Measurements from ENCODE around the gene WWOX. TPM values are rescaled to one million over a fixed set of nuclear protein-coding genes. Genes with fewer than 3 reads are reported as not detected.

The WWOX gene
- total RNA-seq, 1 donor from 2014 or later = 28.2 TPM

DNA sequence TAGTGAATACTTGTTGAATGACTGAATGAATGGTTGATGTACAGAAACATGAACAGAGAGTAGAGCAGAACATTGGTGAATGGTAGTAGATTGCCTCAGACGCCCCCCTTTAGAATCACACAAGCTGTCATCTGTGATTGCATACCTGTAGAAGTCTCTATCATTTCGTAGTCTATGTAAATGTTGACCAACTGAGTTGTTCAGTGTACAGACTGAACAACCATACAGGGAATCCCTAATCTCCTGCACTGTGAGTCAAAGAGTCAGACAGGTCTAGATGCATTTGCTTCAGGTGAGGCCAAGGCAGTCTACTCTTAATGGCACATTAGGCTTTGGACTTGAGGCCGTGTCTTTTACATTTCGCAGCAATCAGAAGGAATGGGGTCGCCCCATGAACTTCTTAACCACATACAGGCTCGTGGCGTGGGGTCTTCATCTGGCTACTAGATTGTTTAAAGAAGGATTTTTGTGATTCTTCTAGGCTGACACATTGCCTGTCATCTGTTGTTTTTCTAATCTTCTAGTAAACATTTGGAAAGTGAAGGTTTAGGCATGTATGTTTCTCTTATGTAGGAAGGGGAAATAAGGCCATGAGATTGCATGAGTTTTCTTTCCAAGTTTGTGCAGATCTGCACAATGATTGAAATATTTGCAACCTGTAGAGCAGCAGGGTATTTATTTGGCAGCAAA is 157.4 kb downstream of the WWOX start:
- no peak for TF ChIP-seq CTCF (conservative IDR thresholded peaks at IDR 0.05)
- H3K27me3 Mint-ChIP-seq = peaks cover 11% of the 10 kb centered on the region
- H3K36me3 Mint-ChIP-seq = no peaks in the 10 kb centered on the region
- no peak for DNase-seq (ENCODE audit: extremely low spot score, unreplicated experiment)
- H3K4me1 Mint-ChIP-seq (ENCODE audit: unreplicated experiment) = peaks cover 23% of the 10 kb centered on the region
- H3K4me3 Mint-ChIP-seq = no peak overlapping the region
- no peaks in the 10 kb centered on the region for H3K9me3 Mint-ChIP-seq
- no peak overlapping the region for H3K27ac Mint-ChIP-seq

DNA sequence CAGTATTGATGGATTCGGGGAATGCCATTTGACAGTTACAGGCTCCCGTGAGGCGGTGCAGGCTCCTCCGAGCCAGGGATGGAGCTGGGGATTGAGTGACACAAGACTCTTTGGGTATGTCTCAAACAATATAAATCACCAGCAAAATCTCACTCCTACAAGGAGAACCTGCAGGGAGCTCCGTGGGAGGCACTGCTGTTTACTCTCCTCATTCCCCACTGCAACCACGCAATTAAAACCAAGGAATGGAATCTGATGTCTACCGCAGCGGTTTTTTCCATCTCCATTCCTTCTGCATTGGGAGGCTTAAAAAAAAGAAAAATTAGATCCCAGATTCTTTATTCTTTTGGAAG is 157.9 kb downstream of the WWOX start:
- peaks cover 23% of the 10 kb centered on the region for H3K4me1 Mint-ChIP-seq (ENCODE audit: unreplicated experiment)
- no peak overlapping the region for H3K4me3 Mint-ChIP-seq
- H3K36me3 Mint-ChIP-seq = no peaks in the 10 kb centered on the region
- no peak for TF ChIP-seq CTCF (conservative IDR thresholded peaks at IDR 0.05)
- peaks cover 9% of the 10 kb centered on the region for H3K27me3 Mint-ChIP-seq
- H3K9me3 Mint-ChIP-seq = no peaks in the 10 kb centered on the region
- no peak for DNase-seq (ENCODE audit: extremely low spot score, unreplicated experiment)
- no peak overlapping the region for H3K27ac Mint-ChIP-seq

DNA sequence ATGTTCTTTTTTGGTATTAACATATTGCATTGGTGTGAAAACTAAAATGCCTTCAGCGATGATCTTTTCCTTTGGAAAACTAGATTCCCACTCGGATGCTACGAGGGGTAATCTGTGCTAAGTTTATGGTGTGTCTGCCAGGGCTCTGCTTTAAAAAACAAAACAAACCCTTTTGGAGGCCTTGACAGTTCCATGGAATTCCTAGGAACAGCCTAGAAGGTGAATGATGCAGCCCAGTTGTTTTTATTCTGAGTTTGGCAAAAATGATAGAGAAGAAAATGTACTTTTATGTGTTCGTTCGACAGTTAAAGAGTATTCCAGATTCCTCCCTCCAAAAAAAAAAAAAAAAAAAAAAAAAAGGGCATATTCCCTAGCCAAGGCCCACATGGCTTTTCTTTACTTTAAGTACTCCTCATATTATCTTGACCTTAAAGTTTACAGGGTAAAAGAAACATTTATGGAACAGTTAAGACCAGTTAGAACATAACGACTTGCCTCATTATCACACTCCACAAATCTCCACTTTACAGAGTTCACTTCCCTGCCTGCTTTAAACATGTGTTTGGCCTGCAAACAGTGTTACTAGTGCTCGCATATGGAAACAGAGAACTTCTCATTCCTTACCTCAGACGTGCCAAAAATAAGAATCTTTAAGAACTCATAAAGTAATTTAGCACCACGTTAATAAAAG is 159.1 kb downstream of the WWOX start:
- no peak for DNase-seq (ENCODE audit: extremely low spot score, unreplicated experiment)
- H3K4me1 Mint-ChIP-seq (ENCODE audit: unreplicated experiment) = peaks cover 23% of the 10 kb centered on the region
- H3K9me3 Mint-ChIP-seq = no peaks in the 10 kb centered on the region
- H3K4me3 Mint-ChIP-seq = peak overlapping the region; percentile 48
- no peaks in the 10 kb centered on the region for H3K36me3 Mint-ChIP-seq
- H3K27ac Mint-ChIP-seq = no peak overlapping the region
- peaks cover 9% of the 10 kb centered on the region for H3K27me3 Mint-ChIP-seq
- no peak for TF ChIP-seq CTCF (conservative IDR thresholded peaks at IDR 0.05)

- Mint-ChIP-seq H3K36me3 (peaks cover 4% of the 10 kb centered on the region), H3K4me1 (ENCODE audit: unreplicated experiment) (peaks cover 23% of the 10 kb centered on the region), H3K27me3 (peaks cover 9% of the 10 kb centered on the region), H3K9me3 (no peaks in the 10 kb centered on the region), H3K27ac (no peak overlapping the region), H3K4me3 (no peak overlapping the region)
- no peak for DNase-seq (ENCODE audit: extremely low spot score, unreplicated experiment)
- no peak for TF ChIP-seq CTCF (conservative IDR thresholded peaks at IDR 0.05)
Observed at GRCh38 chr16:78259873-78260272, 160.4 kb downstream of the WWOX start.

DNA sequence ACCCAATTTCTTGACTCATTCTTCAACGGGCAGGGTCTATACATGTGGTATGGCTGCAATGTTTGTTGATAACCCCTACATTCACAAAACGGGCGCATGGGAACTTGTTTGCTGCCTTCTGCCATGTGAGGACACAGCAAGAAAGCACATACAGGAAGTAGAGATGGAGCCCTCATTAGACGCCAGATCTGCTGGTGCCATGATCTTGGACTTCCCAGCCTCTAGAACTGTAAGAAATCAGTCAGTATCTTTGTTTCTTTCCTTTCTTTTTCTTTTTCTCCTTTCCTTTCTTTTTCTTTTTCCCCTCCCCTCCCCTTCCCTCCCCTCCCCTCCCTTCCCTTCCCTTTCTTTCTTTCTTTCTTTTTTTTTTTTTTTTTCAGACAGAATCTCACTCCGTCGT is 165.2 kb downstream of the WWOX start:
- H3K9me3 Mint-ChIP-seq = no peaks in the 10 kb centered on the region

More for the DNA sequence above, 165.2 kb downstream of the WWOX start:
- Mint-ChIP-seq H3K4me1 (ENCODE audit: unreplicated experiment) (no peaks in the 10 kb centered on the region), H3K27me3 (no peaks in the 10 kb centered on the region), H3K27ac (no peak overlapping the region), H3K36me3 (peaks cover 11% of the 10 kb centered on the region), H3K4me3 (no peak overlapping the region)
- TF ChIP-seq CTCF (conservative IDR thresholded peaks at IDR 0.05) = no peak
- no peak for DNase-seq (ENCODE audit: extremely low spot score, unreplicated experiment)
